CD4-positive, alpha-beta T cell treated with Interleukin-15 for 1 hour (primary cell): ENCODE data around the gene PDE4D.

ENCODE experiments used
- DNase-seq: peaks from one replicate; pipeline ENCODE4 v3.0.0-alpha.2; 2020

The PDE4D gene

DNA sequence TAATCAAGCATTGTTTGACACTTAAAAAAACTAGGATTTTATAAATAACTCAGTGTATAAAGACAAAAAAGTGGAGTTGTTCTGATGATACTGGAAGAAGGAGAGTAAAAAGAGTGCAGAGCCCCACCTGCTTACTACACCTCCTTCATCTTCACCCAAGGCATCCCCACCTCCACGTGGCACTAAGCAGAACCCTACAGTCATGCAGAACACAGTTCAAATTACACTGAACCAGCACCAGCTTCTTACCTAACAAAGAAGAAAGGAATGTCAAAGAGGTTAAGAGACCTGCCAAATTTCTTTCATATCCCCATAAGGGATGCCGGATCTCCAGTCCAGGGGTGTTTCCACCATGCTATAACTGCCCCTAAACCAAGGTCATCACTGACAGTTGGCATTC, 55.5 kb downstream of the PDE4D start:
- no peak for DNase-seq

DNA sequence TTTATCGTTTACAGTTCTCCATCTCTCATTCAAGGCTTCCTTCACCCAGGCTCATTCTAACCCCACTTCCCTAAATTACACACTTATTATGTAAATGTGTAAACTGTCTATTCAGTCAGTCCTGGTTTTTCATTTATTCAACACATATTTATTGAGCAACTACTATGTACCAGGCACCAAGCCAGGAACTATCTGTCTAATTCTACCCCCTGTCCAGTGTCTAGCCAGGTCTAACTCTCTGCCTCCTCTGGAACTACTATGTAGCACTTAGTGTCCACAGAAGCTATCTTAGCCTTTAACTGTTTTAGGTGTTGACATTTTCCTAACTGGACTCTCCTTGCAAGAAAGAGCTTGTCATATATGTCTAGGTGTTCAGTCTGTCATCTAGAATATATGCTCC, 56.5 kb downstream of the PDE4D start:
- no peak for DNase-seq

DNA sequence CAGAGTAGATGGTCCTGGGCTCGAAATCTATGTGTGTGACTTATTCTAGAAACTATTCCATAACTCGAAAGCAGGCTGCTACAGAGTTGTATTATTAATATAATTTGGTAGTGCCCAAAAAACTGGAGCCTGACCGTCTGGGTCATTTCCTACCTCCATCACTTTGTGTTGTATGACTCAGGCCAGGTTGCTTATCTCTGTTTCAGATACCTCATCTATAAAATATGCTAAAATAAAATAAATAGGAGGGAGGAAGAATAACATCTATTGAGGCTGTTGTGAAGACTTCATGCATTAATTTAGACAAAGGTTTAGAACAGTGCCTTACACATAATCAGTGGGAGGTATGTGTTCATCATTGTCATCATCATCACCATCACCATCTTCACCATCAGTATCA, 57.7 kb downstream of the PDE4D start:
- DNase-seq: no peak

- no peak for DNase-seq
Observed at GRCh38 chr5:59833448-59833847, 60.1 kb downstream of the PDE4D start.

DNA sequence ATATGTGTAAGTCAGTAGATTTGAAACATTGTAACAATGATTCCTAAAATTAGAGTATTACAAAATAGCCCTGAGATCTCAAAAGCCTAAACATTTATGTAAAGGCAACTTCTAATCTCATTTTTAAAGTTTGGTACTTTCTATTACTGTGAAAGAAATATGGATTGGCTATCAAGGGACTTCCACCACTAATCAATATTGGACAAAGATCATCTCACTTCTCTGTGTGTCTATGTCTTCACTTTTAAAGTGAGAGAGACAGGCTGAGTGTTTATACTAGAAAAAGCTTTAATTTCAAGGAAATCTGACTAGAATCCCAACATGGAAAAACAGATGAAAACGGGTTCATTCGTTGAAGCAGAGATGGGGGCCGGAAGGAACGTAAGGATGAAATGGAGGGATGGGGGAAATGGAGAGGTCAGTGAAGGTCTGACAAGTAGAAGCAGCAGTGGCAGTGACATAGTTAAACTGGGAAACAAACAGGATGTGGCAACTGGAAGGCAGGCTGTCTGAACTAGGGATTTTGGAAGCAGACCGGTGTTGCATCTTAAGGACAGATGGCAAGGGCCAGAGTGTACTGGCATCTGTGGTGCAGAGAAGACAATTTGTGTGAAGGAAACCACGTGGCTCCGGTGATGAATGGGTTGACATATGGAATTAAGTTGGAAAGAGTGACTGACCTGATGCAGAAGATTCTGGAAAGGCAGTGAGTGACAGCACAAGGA, 60.8 kb downstream of the PDE4D start:
- DNase-seq: no peak

- no peak for DNase-seq
Observed at GRCh38 chr5:59831326-59832010, 62.1 kb downstream of the PDE4D start.

GRCh38 chr5:59830536-59831200, 62.9 kb downstream of the PDE4D start:
- DNase-seq: no peak

DNA sequence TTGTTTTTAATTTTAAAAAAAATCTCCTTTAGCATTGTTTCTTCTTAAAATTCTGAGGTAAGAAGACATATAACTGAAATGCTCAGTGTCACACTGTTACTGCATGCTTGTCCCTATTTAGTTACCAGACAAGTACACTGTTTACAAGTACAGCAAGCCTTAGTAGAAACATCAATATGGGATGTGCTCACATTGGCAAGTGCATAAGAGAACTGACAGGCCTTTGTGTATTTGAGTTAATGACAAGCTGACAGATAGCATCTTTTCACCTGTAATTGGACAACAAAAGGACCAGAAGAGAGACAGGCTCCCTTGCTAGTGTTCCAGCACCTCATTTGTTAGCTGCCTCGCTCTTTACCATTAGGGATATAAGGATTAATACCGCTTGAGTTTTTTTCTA, 63.6 kb downstream of the PDE4D start:
- DNase-seq: no peak

GRCh38 chr5:59829386-59829785, 64.1 kb downstream of the PDE4D start:
- DNase-seq: no peak

- DNase-seq: no peak
Observed at GRCh38 chr5:59828623-59829022, 64.9 kb downstream of the PDE4D start.

DNA sequence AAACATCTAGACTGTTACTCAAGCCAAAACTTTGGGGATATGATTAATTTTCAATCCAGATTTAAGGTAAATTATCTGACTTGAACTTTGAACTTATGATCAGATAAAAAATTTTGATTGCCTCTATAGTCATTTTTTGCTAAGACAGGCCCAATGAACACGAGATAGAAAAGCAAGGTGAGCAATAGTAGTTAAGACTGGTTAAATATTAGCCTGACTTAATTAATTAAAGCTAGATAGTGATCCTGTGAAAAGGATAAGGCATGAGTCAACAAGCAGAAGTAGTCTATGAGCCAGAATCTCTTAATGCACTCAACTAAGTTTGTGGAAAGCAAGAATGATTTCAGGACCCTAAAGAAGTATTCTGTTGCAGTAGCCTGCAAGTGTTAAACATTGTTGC, 66.5 kb downstream of the PDE4D start:
- DNase-seq: no peak

DNA sequence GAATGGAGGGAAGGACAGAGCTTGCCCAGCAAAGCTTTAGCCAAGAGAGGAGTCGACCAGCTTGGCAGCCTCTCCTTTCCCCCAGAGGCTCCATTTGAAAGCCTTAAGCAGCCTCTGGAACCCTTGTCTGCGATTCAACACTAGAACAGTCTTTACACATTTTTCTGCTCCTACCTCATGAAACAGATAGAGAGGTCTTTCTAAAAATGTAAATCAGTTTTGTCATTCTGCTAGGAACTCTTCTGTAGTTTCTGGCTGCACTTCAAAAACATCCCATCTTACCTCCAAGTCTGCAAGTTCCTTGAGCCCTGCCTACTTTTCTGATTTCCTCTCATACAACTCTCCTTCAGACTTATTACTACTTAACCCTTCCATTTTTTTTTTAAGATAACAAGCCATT, 70.1 kb downstream of the PDE4D start:
- no peak for DNase-seq

DNA sequence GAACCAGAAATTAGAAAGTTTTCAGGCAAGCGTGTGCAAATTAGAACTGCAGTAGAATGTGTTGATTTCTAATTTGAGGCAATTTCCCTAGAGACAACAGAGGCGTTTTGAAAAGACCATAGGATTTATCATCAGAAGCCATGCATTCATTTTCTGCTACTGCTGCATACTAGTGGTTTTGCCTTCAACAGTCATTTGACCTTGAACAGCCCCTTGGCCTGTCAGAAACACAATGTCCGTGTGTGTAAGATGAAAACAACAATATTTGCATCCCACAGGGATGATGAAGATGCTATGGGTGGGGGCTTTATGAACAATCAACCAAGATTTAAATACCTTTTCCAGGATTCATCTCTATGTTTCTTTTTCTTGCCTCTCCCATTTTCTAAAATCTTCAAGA, 73.7 kb downstream of the PDE4D start:
- DNase-seq: no peak

- no peak for DNase-seq
Observed at GRCh38 chr5:59817536-59817935, 76.0 kb downstream of the PDE4D start.

DNA sequence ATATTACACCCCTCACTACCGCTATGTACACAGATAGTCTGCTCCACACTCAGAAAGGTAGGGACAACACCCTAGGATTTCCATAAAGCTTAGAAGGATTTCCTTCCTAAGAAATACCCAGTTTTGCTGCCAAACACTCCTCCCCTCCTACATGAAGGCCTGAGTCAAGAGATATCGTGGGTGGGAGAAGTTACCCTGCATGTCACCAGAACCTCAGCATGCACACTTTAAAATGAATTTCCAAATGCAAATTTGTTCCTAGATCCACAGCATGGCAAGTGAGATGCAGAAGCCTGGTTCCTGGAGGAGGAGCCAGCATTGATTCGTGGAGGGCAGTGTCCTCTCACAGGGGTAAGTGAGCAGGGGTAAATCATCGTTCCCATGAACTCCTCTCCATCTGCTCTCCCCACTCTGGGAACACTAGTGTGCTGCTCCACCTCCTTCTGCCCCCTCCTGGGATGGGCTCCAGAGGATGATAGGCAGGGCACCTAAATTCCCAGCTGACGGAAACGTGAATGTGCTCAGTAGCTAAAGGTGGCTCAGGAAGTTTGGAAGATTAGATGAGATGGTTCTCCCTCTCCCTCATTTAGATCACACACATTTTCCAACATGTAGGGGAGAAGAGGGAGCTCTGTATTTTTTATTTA, 76.7 kb downstream of the PDE4D start:
- DNase-seq: no peak

DNA sequence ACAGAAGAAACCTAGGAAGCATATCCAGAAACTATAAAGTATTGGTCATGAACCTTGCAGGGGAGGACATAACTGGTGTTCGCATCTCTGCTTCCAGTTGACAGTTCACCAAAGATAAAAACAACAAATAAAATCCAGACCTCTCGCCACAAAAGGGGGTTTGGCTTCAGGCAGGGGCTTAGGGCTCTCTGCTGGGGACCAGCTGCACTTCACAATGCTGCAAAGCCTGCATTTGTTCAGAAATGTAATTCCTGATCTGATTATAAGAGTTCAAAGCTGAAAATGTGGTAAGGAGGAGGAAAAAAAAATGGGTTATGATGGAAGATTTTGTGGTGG, 79.0 kb downstream of the PDE4D start:
- DNase-seq: no peak

DNA sequence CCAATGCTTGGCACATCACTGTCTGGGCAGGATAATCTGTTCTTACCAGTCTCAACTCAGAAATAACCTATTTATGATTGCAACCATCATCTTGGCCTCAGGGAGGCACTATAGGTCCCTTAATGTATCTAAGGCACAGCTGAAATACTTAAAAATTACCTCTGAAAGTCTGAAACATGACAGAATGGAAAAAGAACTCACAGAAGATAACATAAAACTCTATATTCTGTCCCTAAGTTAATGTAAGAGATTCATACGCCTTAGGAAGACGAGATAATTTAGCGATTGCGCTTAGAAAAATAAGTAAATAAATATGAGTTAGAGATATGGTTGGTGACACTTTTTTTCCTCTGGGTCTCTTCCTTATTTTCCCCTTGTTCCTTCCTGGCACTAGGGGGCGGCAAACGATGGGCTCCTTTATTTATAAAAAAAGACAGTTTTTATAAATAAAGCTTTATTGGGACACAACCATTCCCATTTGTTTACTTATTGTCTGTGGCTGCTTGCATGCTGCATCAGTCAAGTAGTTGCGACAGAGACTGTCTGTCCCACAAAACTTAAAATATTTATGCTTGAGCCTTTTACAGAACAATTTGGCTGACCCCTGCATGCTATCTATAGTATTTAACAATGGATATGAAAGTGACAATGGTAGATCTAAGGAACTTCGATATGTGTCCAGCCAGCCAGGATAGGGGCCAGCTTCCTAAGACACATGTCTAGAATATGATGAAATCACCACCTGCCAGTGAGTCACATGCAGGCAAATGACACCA, 79.6 kb downstream of the PDE4D start:
- no peak for DNase-seq

- DNase-seq: peak; percentile 60
Observed at GRCh38 chr5:59810041-59810440, 83.5 kb downstream of the PDE4D start.

GRCh38 chr5:59807806-59808205, 85.7 kb downstream of the PDE4D start:
- DNase-seq: no peak

- DNase-seq: no peak
Observed at GRCh38 chr5:59800347-59800893, 93.1 kb downstream of the PDE4D start.

DNA sequence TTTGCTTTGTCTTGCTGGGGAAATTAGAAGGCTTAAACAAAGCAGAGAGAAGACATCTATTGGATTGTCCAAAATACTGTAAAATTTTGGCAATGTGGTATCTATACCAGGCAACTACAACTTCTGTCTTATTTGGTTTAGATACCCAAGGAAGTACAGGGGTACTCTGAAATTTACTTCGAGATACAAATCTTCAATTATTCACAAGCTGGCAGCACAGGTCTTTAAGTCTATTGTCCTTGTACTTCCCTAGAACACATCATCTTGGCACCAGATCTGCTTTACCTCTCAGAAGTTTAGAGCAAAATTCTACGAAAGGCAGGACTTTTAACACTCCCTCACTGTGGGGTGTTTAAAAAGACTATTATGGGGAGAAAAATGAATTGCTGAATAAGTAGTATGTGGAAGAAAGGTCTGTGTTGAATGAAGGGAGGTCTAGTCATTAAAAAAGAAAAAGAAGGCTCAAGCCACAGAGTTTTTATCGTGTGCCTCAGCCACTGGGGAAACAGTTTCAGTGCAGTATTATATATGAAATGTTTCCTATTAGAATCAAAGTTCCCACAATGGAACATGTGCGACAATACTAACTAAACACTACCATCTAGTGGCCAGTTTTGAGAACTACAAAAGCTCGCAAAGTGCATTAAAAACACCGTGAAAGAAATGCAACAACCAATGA, 93.7 kb downstream of the PDE4D start:
- no peak for DNase-seq
